IMR-90 (cell line): ENCODE results near the gene KIAA0825. TPM values are rescaled to one million over a fixed set of nuclear protein-coding genes. Genes with fewer than 3 reads are reported as not detected.

Experiments
- ATAC-seq: fragments of 200-7000 bp; cut with Tn5 transposase; 2 replicates; pipeline ENCODE4 v1.9.1; 2020; ENCODE audit warnings: low read depth, mild to moderate bottlenecking, moderate library complexity
- BruUV-seq: library from RNA; stranded (reverse); fragments of 400-500 nt; replicated peaks from 2 replicates; lab custom pipeline; 2021; lab: Mats Ljungman, UMichigan
- CTCF ChIA-PET: fragments of 300-600 bp; formaldehyde crosslinking; extraction: SDS; loops from one replicate; lab custom pipeline; 2021; ENCODE audit warnings: antibody characterized with exemption; lab: Yijun Ruan, JAX
- POLR2A ChIA-PET: fragments of 300-600 bp; sonication (Branson Sonifier 250); formaldehyde crosslinking; loops from one replicate; lab custom pipeline; 2022; ENCODE audit warnings: antibody characterized with exemption; ENCODE audit not compliant: unreplicated experiment; lab: Charles Lee
- DNase-seq: peaks from one replicate; pipeline ENCODE4 v3.0.0; 2013
- H2AFZ ChIP-seq: replicated peaks from 2 replicates; pipeline ENCODE3; 2013; ENCODE audit warnings: low read length, mild to moderate bottlenecking; ENCODE audit not compliant: poor library complexity
- H2AK5ac ChIP-seq: 2 replicates; pipeline ENCODE4 v1.6.1; 2013; ENCODE audit warnings: low read depth, low read length, inconsistent platforms
- H2AK9ac ChIP-seq: replicated peaks from 2 replicates; pipeline ENCODE3; 2013; ENCODE audit warnings: mild to moderate bottlenecking, low read depth, low read length, moderate library complexity; ENCODE audit not compliant: poor library complexity
- H2BK120ac ChIP-seq: 2 replicates; pipeline ENCODE4 v1.6.1; 2013; ENCODE audit warnings: low read depth, low read length, inconsistent platforms
- H2BK15ac ChIP-seq: 3 replicates; pipeline ENCODE4 v1.6.1; 2013; ENCODE audit warnings: low read depth, low read length, inconsistent platforms
- H2BK20ac ChIP-seq: 2 replicates; pipeline ENCODE4 v1.6.1; 2013; ENCODE audit warnings: low read depth, mild to moderate bottlenecking, inconsistent platforms, low read length, moderate library complexity
- H2BK5ac ChIP-seq: 2 replicates; pipeline ENCODE4 v1.6.1; 2013; ENCODE audit warnings: mild to moderate bottlenecking, low read depth, low read length, inconsistent platforms; ENCODE audit not compliant: poor library complexity, severe bottlenecking
- H3K14ac ChIP-seq: replicated peaks from 2 replicates; pipeline ENCODE4 v1.6.1; 2013; ENCODE audit warnings: low read depth, low read length, inconsistent platforms
- H3K18ac ChIP-seq: 2 replicates; pipeline ENCODE4 v1.6.1; 2013; ENCODE audit warnings: low read depth, low read length, control low read depth
- H3K23ac ChIP-seq: 2 replicates; pipeline ENCODE4 v1.6.1; 2013; ENCODE audit warnings: low read depth, low read length, inconsistent platforms
- H3K27ac ChIP-seq: 2 replicates; pipeline ENCODE4 v1.5.1; 2013; ENCODE audit warnings: mild to moderate bottlenecking, control low read depth, low read length; ENCODE audit not compliant: insufficient read depth
- H3K27me3 ChIP-seq: 2 replicates; pipeline ENCODE4 v1.6.1; 2013; ENCODE audit warnings: low read length; ENCODE audit not compliant: control insufficient read depth, insufficient read depth
- H3K36me3 ChIP-seq: 2 replicates; pipeline ENCODE4 v1.6.1; 2013; ENCODE audit warnings: low read length, mixed read lengths; ENCODE audit not compliant: control insufficient read depth, insufficient read depth
- H3K4ac ChIP-seq: 2 replicates; pipeline ENCODE4 v1.6.1; 2013; ENCODE audit warnings: low read depth, low read length, inconsistent platforms
- H3K4me1 ChIP-seq: 2 replicates; pipeline ENCODE4 v1.6.1; 2013; ENCODE audit warnings: low read length, mixed read lengths; ENCODE audit not compliant: control insufficient read depth, insufficient read depth
- H3K4me2 ChIP-seq: 2 replicates; pipeline ENCODE4 v1.6.1; 2013; ENCODE audit warnings: low read depth, mild to moderate bottlenecking, control low read depth, low read length, moderate library complexity
- H3K4me3 ChIP-seq: 2 replicates; pipeline ENCODE4 v1.5.1; 2013; ENCODE audit warnings: low read depth, mild to moderate bottlenecking, control low read depth, low read length, moderate library complexity; ENCODE audit not compliant: insufficient read depth
- H3K56ac ChIP-seq: 2 replicates; pipeline ENCODE4 v1.6.1; 2013; ENCODE audit warnings: low read length, inconsistent platforms; ENCODE audit not compliant: insufficient read depth; ENCODE audit errors: extremely low read depth
- H3K79me1 ChIP-seq, 2 experiments: 2 replicates each; pipeline ENCODE4 v1.6.1; 2013; ENCODE audit warnings: low read length in 2 of 2, inconsistent platforms in 1 of 2, low read depth in 1 of 2
- H3K9ac ChIP-seq: 2 replicates; pipeline ENCODE4 v1.6.1; 2013; ENCODE audit warnings: low read depth, low read length, control low read depth
- H3K9me1 ChIP-seq: 2 replicates; pipeline ENCODE4 v1.6.1; 2013; ENCODE audit warnings: low read length, inconsistent platforms; ENCODE audit not compliant: insufficient read depth
- H3K9me3 ChIP-seq: 2 replicates; pipeline ENCODE4 v1.6.1; 2013; ENCODE audit warnings: low read length; ENCODE audit not compliant: control insufficient read depth, insufficient read depth
- H4K20me1 ChIP-seq: 2 replicates; pipeline ENCODE4 v1.6.1; 2013; ENCODE audit warnings: low read length, inconsistent platforms; ENCODE audit not compliant: insufficient read depth
- H4K5ac ChIP-seq: 2 replicates; pipeline ENCODE4 v1.6.1; 2013; ENCODE audit warnings: mild to moderate bottlenecking, low read depth, low read length, control low read depth
- H4K8ac ChIP-seq, 2 experiments: 2 replicates each; pipeline ENCODE4 v1.6.1; 2013; ENCODE audit warnings: low read depth in 2 of 2, low read length in 2 of 2, control low read depth in 1 of 2, inconsistent platforms in 1 of 2
- H4K91ac ChIP-seq: 2 replicates; pipeline ENCODE4 v1.6.1; 2013; ENCODE audit warnings: low read depth, low read length, inconsistent platforms; ENCODE audit not compliant: insufficient read depth
- ELK1 ChIP-seq: fragments of 150-350 bp; IDR thresholded peaks from 2 replicates; pipeline ENCODE4 v1.6.1; 2016; ENCODE audit warnings: low read depth, mild to moderate bottlenecking, low read length, moderate library complexity, borderline replicate concordance
- WGBS, 2 experiments: methylation state at CpG; one replicate each; pipeline versions ENCODE4 v1.1.5 to v1.1.7; 2013; ENCODE audit warnings: missing lambda C conversion rate in 2 of 2; ENCODE audit not compliant: insufficient read length in 1 of 2; ENCODE audit errors: extremely low coverage in 2 of 2; 5-methylcytosine and 5-hydroxymethylcytosine counted together
- dilution Hi-C: fragments of 300-500 bp; cut with HindIII; formaldehyde crosslinking; loops from one replicate; pipeline ENCODE4 v1.14.3; 2018; ENCODE audit warnings: low sequenced_read_pairs; ENCODE audit not compliant: unreplicated experiment
- in situ Hi-C: fragments of 300-500 bp; cut with MboI; formaldehyde crosslinking; loops from 3 replicates; pipeline ENCODE4 v1.14.3; 2019; ENCODE audit warnings: low sequenced_read_pairs, inconsistent platforms, mixed read lengths
- intact Hi-C: fragments of 100-400 bp; cut with micrococcal nuclease; formaldehyde crosslinking; loops from 2 replicates; pipeline ENCODE4 v1.10.0; 2022
- polyA plus RNA-seq, 3 experiments: library from polyadenylated mRNA; depleted of rRNA; stranded (reverse); fragments of >200 nt; gene quantifications; 2 replicates each; pipeline ENCODE4 v1.2.3, GENCODE V29; 2012; ENCODE audit warnings: low replicate concordance in 1 of 3
- total RNA-seq: library from RNA; depleted of rRNA; stranded (reverse); fragments of >200 nt; gene quantifications from 2 replicates; pipeline ENCODE4 v1.2.3, GENCODE V29; 2012

KIAA0825 gene
- total and polyA plus RNA-seq, 2 of the 4 experiments (the other 2 are of a cell fraction), result 0.46 to 1.8 TPM

GRCh38 chr5:94442076-94442475 is 176.3 kb downstream of the KIAA0825 start:
- H3K14ac ChIP-seq, result no peak overlapping the region
- H3K18ac ChIP-seq, result no peak overlapping the region
- H4K8ac ChIP-seq, result no peak overlapping the region
- H4K20me1 ChIP-seq, result no peaks in the 10 kb centered on the region
- dilution Hi-C loops, result no loop called here
- H3K23ac ChIP-seq, result no peak overlapping the region
- WGBS, 2 experiments, result no CpG with 5 or more reads among the region's 1 CpG
- no peak for DNase-seq
- ChIA-PET POLR2A (no interaction called here), CTCF (no interaction called here)
- no peak overlapping the region for H2BK20ac ChIP-seq
- no peak overlapping the region for H2AFZ ChIP-seq
- no peaks in the 10 kb centered on the region for H3K79me1 ChIP-seq
- H3K56ac ChIP-seq, result no peak overlapping the region
- no TSS peak for BruUV-seq
- H4K5ac ChIP-seq, result no peak overlapping the region
- H4K91ac ChIP-seq, result no peak overlapping the region
- no peak overlapping the region for H2BK15ac ChIP-seq
- H3K4me3 ChIP-seq, result no peak overlapping the region
- no peak overlapping the region for H3K4ac ChIP-seq
- H3K9me1 ChIP-seq, result no peaks in the 10 kb centered on the region
- H3K27ac ChIP-seq, result no peak overlapping the region
- H3K9ac ChIP-seq, result no peak overlapping the region
- no peak overlapping the region for H2BK120ac ChIP-seq
- no peaks in the 10 kb centered on the region for H3K27me3 ChIP-seq
- H3K4me1 ChIP-seq, result peaks cover 2% of the 10 kb centered on the region; the same call in 1 of the 2 replicates
- H3K36me3 ChIP-seq, result no peaks in the 10 kb centered on the region
- H2AK5ac ChIP-seq, result no peak overlapping the region
- intact Hi-C loops, result no loop called here
- in situ Hi-C loops, result no loop called here
- H3K9me3 ChIP-seq, result no peaks in the 10 kb centered on the region
- H3K4me2 ChIP-seq, result no peak overlapping the region
- TF ChIP-seq ELK1, result no peak
- no peak overlapping the region for H2BK5ac ChIP-seq
- ATAC-seq, result no peak
- H2AK9ac ChIP-seq, result no peak overlapping the region
